GM10248 (cell line): Measurements from ENCODE around the gene FAU.

Experiments
- CTCF ChIA-PET: fragments of 300-600 bp; sonication (Branson Sonifier 250); formaldehyde crosslinking; extraction: SDS; loops from one replicate; lab custom pipeline; 2021; ENCODE audit warnings: antibody characterized with exemption; lab: Yijun Ruan, JAX
- POLR2A ChIA-PET: fragments of 350-650 bp; sonication (Branson Sonifier 250); formaldehyde crosslinking; extraction: SDS; loops from one replicate; lab custom pipeline; 2020; ENCODE audit warnings: antibody characterized with exemption; lab: Yijun Ruan, JAX
- DNase-seq: peaks from one replicate; pipeline ENCODE4 v3.0.0; 2012; ENCODE audit errors: extremely low spot score
- CTCF ChIP-seq: IDR thresholded peaks from 2 replicates; pipeline ENCODE4 v1.5.1; 2012; ENCODE audit warnings: mild to moderate bottlenecking, low read depth; ENCODE audit errors: extremely low read depth, missing control alignments, control extremely low read depth

Gene FAU

DNA sequence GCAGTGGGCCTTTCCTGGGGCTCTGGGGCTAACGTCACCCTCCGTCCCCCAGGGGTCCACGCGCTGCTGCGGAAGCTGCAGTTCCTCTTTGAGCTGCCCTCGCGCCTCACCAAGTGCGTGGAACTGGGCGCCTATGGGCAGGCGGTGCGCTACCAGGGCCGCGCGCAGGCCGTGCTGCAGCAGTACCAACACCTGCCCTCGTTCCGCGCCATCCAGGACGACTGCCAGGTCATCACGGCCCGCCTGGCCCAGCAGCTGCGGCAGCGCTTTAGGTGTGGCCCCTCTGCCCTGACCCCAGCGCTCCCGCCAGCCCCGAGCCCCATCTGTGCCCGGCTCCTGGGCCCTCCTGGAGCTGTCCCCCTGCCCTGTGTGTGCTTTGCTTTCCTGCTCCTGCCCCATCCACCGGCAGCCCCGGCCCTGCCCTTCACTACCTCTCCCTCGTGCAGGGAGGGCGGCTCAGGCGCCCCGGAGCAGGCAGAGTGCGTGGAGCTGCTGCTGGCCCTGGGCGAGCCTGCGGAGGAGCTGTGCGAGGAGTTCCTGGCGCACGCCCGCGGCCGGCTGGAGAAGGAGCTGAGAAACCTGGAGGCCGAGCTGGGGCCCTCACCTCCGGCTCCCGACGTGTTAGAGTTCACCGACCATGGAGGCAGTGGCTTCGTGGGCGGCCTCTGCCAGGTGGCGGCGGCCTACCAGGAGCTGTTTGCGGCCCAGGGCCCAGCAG, 14.0 kb downstream of the FAU start:
- TF ChIP-seq CTCF, result no peak
- CTCF ChIA-PET, result interaction anchor here (0.7 to 7.5 kb wide), 6 partner anchors 9 to 257 kb away, joined by 3 to 165 read pairs (median 14); partner anchors contain the start of genes CAPN1 and VPS51
- POLR2A ChIA-PET, result interaction anchor here (0.6 kb wide), 2 partner anchors 288 to 417 kb away, joined by 5 to 7 read pairs; partner anchors contain the start of gene SCYL1
- DNase-seq, result no peak

- CTCF ChIA-PET, result interaction anchor here (1.3 to 7.5 kb wide), 2 partner anchors 8 to 257 kb away, joined by 3 to 165 read pairs; partner anchors contain the start of gene VPS51
- POLR2A ChIA-PET, result no interaction called here
- no peak for DNase-seq
- no peak for TF ChIP-seq CTCF
Observed at GRCh38 chr11:65107078-65107477, 14.9 kb downstream of the FAU start.

DNA sequence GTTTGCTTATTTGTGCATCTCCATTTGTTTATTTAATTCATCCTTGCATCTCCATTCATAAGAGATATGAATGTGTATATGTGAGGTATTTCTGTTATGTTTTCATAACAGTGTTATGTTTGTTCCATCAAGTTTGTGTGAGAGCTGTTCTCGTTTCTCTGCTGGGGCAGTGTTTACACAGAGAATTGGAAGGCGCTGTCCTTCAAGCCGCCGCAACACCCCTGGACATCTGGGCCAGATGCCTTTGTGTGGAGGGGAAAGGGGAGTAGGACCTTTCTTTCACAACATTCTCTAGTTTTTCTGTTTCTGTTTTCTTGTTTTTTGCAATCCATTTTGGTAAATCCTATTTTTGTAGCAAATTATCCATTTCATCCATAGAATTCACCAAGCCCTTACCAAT, 17.3 kb downstream of the FAU start:
- POLR2A ChIA-PET, result no interaction called here
- CTCF ChIA-PET, result interaction anchor here (1.6 kb wide), 1 partner anchor 13 kb away, joined by 3 read pairs; no protein-coding TSS in a partner anchor
- no peak for TF ChIP-seq CTCF
- no peak for DNase-seq

DNA sequence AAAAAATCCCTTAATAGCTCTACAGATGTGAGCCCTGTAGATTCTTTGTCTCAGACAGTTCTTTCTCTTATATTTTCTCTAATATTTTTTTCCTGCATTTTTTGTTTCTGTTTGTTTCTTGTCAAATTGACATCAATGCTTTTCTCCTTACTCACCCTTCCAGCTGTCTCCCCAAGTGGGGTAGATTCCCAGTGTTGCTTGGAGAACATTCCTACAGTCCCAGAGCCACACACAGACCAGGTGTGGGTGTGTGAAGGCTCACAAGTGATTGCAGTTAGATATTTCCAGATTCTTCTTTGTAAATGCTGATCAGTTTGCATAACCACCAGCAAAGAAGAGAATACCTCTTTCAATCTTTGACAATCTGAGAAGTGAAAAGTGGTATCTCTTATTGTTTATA, 18.5 kb downstream of the FAU start:
- DNase-seq, result no peak
- POLR2A ChIA-PET, result interaction anchor here (0.6 kb wide), 1 partner anchor 39 kb away, joined by 3 read pairs; no protein-coding TSS in a partner anchor
- CTCF ChIA-PET, result interaction anchor here (1.6 to 10.5 kb wide), 3 partner anchors 7 to 91 kb away, joined by 3 to 165 read pairs (median 5); partner anchors contain the start of gene TM7SF2
- TF ChIP-seq CTCF, result no peak

DNA sequence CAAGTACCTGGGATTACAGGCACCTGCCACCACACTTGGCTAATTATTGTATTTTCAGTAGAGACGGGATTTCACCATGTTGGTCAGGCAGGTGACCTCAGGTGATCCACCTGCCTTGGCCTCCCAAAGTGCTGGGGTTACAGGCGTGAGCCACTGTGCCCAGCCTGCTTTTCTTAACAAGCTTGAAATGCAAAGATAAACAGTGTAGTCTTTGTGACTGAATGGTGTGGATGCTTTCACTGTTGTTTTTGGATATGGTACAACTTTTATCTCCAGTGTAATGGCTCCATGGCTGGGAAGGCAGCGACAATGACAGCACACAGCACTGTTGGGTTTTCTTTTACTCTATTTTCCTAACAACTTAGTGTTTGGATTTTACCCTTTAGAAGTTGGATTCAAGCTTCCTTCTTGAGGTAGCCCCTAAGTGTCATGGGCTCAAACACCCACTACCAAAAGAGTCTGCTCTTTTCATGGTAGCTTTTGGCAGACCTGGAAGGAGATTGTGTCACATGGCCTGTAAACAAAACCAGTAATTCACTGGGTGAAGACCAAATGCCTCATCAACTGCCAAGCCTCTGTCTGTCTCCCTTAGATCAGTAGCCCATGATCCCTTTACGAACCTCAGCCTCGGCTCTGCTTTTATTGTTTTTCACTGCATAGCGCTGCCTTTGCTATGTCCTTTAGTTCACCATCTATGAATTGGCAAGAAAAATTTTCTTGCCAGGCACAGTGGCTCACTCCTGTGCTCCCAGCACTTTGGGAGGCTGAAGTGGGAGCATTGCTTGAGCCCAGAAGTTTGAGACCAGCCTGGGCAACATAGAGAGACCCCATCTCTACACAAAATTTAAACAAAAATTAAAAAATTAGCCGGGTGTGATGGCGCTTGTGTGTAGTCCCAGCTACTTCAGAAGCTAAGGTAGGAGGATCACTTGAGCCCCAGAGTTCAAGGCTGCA, 19.5 kb downstream of the FAU start:
- CTCF ChIA-PET, result interaction anchor here (0.7 to 10.5 kb wide), 3 partner anchors 8 to 90 kb away, joined by 3 to 165 read pairs (median 5); partner anchors contain the start of gene TM7SF2
- TF ChIP-seq CTCF, result no peak
- DNase-seq, result no peak
- POLR2A ChIA-PET, result no interaction called here
